KG1 (cell line): ENCODE data around the gene CACTIN.
"Not testable (repeated sequence)": the region's sequence is repeated elsewhere in the genome, so short reads cannot be mapped to it uniquely, and the experiment has no call there.

Experiments used
- DNase-seq: peaks from one replicate; lab custom pipeline; 2025; lab: John Stamatoyannopoulos, UW

CACTIN gene

DNA sequence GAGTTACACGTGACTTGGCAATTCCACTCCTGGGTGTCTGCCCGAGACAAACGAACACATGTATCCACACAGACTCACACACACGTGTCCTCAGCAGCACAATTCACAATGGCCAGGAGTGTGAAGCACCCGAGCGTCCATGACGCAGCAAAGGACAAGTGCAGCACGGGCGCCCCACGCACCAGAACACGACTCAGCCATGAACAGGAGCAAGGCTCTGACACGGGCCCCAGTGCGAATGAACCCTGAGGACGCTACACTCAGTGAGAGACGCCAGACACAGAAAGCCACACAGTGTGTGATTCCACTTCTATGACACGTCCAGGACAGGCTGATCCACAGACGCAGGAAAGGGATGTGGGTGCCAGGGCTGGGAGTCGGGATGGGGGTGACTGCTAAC is 37.2 kb upstream of the CACTIN start:
- no peak for DNase-seq

- DNase-seq = no peak
These were observed 35.0 kb upstream of the CACTIN start for GRCh38 chr19:3661284-3662238.

- DNase-seq = no peak
These were observed 34.1 kb upstream of the CACTIN start for GRCh38 chr19:3660493-3661219.

DNA sequence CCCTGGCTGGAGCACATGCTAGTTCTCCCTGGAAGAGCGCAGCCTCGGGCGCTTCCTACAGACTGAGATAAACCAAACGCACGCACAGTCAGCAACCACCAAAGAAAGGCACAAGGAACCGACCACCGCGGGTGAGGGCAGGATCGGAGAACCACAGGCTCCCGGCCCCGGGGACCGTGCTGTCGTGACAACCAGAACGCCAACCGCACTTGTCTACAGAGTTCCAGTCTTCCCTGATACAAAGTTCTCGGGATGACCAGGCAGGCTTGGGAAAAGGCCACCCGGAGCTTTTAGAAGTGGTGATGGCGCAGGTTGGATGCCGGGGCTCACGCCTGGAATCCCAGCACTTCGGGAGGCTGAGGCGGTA is 33.1 kb upstream of the CACTIN start:
- DNase-seq = no peak

DNA sequence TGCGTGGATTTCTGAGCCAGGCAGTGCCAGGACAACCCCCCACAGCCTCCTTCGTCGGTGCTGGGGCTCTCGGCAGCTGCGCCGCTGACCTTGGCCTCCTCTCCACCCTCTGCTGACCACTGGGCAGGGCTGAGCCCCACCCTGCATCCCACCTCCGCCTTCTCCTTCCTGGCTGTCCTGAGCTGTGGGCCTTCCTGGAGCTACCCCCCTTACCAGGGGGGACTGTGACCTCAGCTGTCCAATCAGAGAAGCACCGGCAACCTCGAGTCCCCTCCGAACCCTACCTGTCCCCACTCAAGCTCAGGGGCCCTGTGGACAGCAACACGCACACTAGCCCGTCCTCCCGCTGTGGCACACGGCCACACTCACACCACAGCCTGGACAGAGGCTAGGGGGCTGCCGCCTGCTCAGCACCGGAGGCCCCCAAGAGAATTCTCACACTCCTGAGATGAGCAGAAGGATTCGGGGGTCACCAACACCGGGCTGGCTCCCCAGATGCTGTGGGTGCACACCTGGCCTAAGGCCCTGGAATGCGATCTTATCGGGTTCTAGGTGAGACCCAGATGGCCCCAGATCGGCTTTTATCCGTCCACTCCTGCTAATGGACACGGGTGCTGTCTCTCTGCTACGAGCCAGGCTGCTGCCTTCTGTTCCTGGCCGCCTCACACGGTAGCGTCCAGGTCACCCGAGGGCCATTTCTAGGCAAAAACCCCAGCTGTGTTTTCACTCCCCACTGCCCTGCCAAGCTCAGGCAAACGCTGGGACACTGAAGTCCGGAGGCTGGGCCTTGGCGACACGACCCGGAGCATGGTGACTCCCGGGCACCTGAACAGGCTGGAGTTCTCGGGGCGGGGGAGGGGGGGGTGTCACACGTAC is 32.5 kb upstream of the CACTIN start:
- no peak for DNase-seq

DNA sequence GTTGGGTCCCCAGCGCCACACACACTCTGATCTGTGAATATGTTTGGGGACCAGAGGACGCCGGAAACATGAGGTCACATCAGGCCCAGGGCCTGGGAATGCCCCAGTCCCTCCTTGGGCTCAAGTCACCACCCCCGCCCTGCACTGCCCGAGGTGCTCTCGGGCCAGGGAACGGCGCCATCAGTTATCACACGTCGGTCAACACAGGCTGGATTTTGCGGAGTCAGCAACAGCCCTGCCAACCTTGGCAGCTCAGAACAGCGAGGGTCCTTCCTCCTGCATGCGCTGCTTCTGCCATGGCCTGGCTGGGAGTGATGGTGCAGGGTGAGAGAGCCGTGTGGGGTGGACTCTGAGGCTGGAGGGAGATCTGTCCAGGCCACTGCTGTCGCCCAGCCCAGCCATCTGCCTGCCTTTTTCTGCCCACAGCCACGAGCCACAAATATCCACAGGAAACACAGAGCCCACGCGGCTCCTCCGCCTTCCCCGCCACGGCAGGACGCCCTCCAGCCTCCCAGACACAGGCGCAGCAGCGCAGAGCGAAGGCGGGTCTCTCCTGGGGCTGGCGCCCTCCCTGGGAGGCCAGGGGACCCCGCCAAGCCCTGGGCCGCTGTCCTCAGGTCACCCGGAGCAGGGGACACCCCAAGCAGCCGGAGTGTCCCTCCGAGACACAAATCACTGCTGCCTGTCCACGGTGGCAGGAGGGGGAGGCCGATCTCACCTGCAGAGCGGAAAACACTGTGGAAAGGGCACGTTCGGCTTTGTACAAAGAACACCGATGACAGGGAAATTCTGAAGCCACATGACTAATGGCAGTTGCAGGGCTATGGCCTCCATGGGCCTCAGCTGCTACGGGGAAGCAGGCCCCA is 31.6 kb upstream of the CACTIN start:
- DNase-seq = no peak

DNA sequence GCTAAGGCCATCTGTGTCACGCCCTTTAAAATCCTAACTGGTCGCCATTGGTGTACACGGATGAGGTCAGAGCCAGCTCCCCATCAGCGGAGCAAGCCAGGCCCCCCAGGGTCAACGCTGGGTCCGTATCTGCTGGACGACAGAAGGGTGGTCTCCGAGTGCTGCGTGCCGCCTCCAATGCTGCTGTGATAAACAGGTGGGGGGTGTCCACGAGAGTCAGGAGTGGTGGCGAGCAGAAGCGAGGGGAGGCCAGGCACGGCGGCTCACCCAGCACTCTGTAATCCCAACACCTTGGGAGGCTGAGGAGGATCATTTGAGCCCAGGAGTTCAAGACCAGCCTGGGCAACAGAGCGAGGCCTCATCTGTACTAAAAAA is 30.8 kb upstream of the CACTIN start:
- no peak for DNase-seq

GRCh38 chr19:3656747-3657394 is 30.3 kb upstream of the CACTIN start:
- no peak for DNase-seq

DNA sequence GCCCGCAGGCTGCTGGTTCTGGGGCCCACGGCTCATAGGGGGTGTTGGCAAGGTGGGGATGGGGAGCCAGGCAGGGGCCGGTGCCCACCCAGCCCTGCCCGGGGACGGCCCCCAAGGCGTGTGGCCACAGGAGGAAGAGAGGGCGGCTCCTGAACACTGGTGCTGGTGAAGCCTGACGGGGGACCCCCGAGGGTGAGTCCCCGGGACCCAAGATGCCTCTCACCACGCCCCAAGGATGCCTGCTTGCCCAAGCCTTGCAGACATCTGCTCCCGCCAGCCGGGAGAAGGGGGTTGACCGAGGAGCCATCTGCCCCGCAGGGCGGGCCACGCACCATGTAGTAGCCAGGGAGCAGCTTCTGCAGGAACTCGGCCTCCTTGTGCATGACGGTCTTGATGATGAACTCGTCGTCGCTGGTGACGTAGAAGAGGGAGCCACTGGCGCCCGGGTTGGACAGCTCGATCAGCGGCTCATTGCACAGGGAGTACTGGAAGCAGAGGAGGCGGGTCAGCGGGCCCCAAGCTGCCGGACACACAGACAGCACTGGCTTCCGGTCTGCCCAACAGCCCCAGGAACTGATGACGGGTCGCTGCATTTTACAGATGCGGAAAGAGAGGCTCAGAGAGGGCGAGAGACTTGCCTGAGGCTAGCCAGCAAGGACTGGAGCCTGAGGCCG is 29.6 kb upstream of the CACTIN start:
- no peak for DNase-seq

- no peak for DNase-seq
These were observed 28.9 kb upstream of the CACTIN start for GRCh38 chr19:3655402-3656072.

- DNase-seq = no peak
These were observed 27.4 kb upstream of the CACTIN start for GRCh38 chr19:3653865-3654513.

- no peak for DNase-seq
These were observed 26.6 kb upstream of the CACTIN start for GRCh38 chr19:3653081-3653795.

DNA sequence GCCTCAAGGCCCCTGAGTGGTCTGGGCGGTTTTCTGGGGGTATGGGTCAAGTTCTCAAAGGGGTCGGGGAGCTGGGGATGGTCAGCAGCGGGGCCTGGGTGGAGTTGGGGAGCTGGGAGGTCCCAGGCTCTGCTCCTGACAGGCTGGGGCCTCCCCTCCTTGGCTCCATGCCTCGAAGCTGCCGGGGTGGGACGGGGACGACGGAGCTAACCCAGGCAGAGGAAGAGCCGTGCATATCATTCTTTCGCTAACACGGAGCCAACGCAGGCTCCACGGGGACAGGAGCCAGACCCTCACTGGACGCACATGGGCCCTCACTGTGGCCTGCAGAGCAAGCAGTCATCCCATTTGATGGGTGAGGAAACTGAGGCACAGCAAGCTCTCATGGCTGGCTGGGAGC is 25.8 kb upstream of the CACTIN start:
- DNase-seq = no peak

GRCh38 chr19:3651684-3652083 is 25.1 kb upstream of the CACTIN start:
- DNase-seq = no peak

- DNase-seq = no peak
These were observed 23.3 kb upstream of the CACTIN start for GRCh38 chr19:3649888-3650287.

DNA sequence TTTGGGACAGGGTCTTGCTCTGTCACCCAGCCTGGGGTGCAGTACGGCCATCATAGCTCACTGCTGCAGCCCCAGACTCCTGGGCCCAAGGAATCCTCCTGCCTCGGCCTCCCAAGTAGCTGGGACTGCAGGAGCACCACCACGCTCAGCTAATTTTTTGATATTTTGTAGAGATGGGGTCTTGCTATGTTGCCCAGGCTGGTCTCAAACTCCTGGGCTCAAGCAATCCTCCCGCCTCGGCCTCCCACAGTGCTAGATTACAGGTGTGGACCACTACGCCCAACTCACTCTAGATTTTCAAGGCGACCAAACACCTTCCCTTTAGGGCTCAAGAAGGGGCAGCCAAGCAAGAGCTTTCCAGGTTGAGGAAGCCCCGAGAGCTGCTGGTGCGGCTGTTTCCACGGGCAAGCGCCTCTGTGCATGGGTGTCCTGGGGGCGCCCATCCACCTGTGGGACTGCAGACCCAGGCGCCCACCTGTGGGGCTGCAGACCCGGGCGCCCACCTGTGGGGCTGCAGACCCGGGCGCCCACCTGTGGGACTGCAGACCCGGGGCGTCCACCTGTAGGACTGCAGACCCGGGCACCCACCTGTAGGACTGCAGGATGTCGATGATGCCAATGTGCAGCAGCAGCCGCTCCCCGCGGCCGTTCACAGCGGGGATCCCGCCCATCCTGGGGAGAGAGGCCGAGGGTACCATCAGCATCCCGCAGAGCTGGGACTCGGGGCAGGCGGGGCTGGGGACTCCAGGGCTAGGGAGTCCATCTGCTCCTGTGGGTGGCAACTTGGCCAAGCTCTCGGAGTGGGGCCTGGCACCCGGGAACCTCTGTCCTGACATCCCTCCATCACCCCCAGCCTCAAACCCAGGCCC is 21.7 kb upstream of the CACTIN start:
- DNase-seq = no peak

GRCh38 chr19:3647102-3647501 is 20.5 kb upstream of the CACTIN start:
- DNase-seq = not testable (repeated sequence)
